HepG2 (cell line): Measurements from ENCODE around the gene B4GALT3. TPM values are rescaled to one million over a fixed set of nuclear protein-coding genes. Genes with fewer than 3 reads are reported as not detected.

Source experiments
- BRF2 ChIP-seq: sonication (generic); formaldehyde crosslinking; IDR thresholded peaks from 2 replicates; pipeline ENCODE4 v1.8.1; 2022; ENCODE audit warnings: mild to moderate bottlenecking, missing genetic modification reagents
- EP300 ChIP-seq, 3 experiments: sonication (generic) in 1 of 3; formaldehyde crosslinking in 1 of 3; IDR thresholded peaks; 2 replicates each; pipeline versions ENCODE4 v1.5.1 to v1.6.1; 2011 to 2020; ENCODE audit warnings: low read depth in 2 of 3, low read length in 2 of 3, borderline replicate concordance in 1 of 3, improper control_type of control experiment in 1 of 3, mild to moderate bottlenecking in 1 of 3, missing genetic modification reagents in 1 of 3, moderate library complexity in 1 of 3
- ERF ChIP-seq: IDR thresholded peaks from 2 replicates; pipeline ENCODE4 v1.6.1; 2018; ENCODE audit warnings: missing biosample characterization, missing genetic modification reagents
- GTF3A ChIP-seq: sonication (generic); formaldehyde crosslinking; conservative IDR thresholded peaks from 2 replicates; pipeline ENCODE4 v1.4.0; 2020; ENCODE audit warnings: mild to moderate bottlenecking, missing genetic modification reagents
- HNF4G ChIP-seq, 2 experiments: sonication (generic) in 1 of 2; formaldehyde crosslinking in 1 of 2; IDR thresholded peaks; 2 replicates each; pipeline versions ENCODE4 v1.4.0 to v1.6.1; 2011 to 2020; ENCODE audit warnings: borderline replicate concordance in 2 of 2, low read depth in 2 of 2, mild to moderate bottlenecking in 2 of 2, low read length in 1 of 2, missing genetic modification reagents in 1 of 2, moderate library complexity in 1 of 2
- KDM2A ChIP-seq: sonication (generic); formaldehyde crosslinking; IDR thresholded peaks from 2 replicates; pipeline ENCODE4 v1.4.0; 2020; ENCODE audit warnings: low read depth, missing genetic modification reagents, borderline replicate concordance
- PCBP1 ChIP-seq: fragments of 200-400 bp; formaldehyde crosslinking; IDR thresholded peaks from 2 replicates; pipeline ENCODE4 v1.6.1; 2017; ENCODE audit warnings: mild to moderate bottlenecking, low read depth, low read length, borderline replicate concordance
- SIN3A ChIP-seq: IDR thresholded peaks from 2 replicates; pipeline ENCODE4 v1.6.1; 2011; ENCODE audit warnings: low read depth, mild to moderate bottlenecking, control low read depth, low read length, borderline replicate concordance
- SIX4 ChIP-seq: sonication (generic); formaldehyde crosslinking; IDR thresholded peaks from 2 replicates; pipeline ENCODE4 v1.4.0; 2020; ENCODE audit warnings: missing genetic modification reagents
- SOX5 ChIP-seq: IDR thresholded peaks from 2 replicates; pipeline ENCODE4 v1.6.1; 2016; ENCODE audit warnings: borderline replicate concordance
- THYN1 ChIP-seq: sonication (generic); formaldehyde crosslinking; IDR thresholded peaks from 2 replicates; pipeline ENCODE4 v1.8.1; 2023; ENCODE audit warnings: low read depth, mild to moderate bottlenecking, moderate library complexity, missing genetic modification reagents, borderline replicate concordance
- ZBTB20 ChIP-seq: sonication (generic); formaldehyde crosslinking; IDR thresholded peaks from 2 replicates; pipeline ENCODE4 v1.8.1; 2023; ENCODE audit warnings: missing genetic modification reagents, low read depth, mild to moderate bottlenecking, borderline replicate concordance
- ZNF367 ChIP-seq: sonication (generic); formaldehyde crosslinking; IDR thresholded peaks from 2 replicates; pipeline ENCODE4 v1.4.0; 2020; ENCODE audit warnings: missing genetic modification reagents, borderline replicate concordance
- ZNF605 ChIP-seq: sonication (generic); formaldehyde crosslinking; IDR thresholded peaks from 2 replicates; pipeline ENCODE4 v1.8.0; 2022; ENCODE audit warnings: mild to moderate bottlenecking, missing genetic modification reagents
- ZNF609 ChIP-seq: sonication (generic); formaldehyde crosslinking; IDR thresholded peaks from 2 replicates; pipeline ENCODE4 v1.4.0; 2020; ENCODE audit warnings: mild to moderate bottlenecking, missing genetic modification reagents, borderline replicate concordance
- ZNF709 ChIP-seq: sonication (generic); formaldehyde crosslinking; IDR thresholded peaks from 2 replicates; pipeline ENCODE4 v1.5.0; 2020; ENCODE audit warnings: mild to moderate bottlenecking, missing genetic modification reagents
- polyA plus RNA-seq, 8 experiments: library from polyadenylated mRNA; depleted of rRNA in 3 of 8; stranded (reverse) in 7 of 8; unstranded in 1 of 8; fragments of >200 nt; fragmentation: Illumina TruSeq in 4 of 8; extraction: Trizol in 4 of 8; gene quantifications; 2 replicates each; pipeline versions ENCODE4 v1.2.1 to v1.2.3, GENCODE V29; 2011 to 2016; ENCODE audit warnings: low read depth in 4 of 8, missing spikeins in 1 of 8, mixed read lengths in 1 of 8; ENCODE audit not compliant: insufficient read depth in 1 of 8
- total RNA-seq, 5 experiments: library from RNA; depleted of rRNA; stranded (reverse); fragments of >200 nt; fragmentation: Illumina TruSeq; extraction: Trizol; gene quantifications; 2 replicates each; pipeline ENCODE4 v1.2.3, GENCODE V29; 2016; ENCODE audit warnings: low read depth in 1 of 5
- TF ChIP-seq, protein P1 (sequence below): sonication (generic); formaldehyde crosslinking; IDR thresholded peaks from 2 replicates; pipeline ENCODE4 v1.8.1; 2022; ENCODE audit warnings: low read depth, mild to moderate bottlenecking, missing genetic modification reagents

B4GALT3 gene
- total and polyA plus RNA-seq, 2 of the 13 experiments (the other 11 are each of a cell fraction or from before 2014, with no cell fraction given) = 35.6 to 40.4 TPM

- peak; percentile 27; the same call in 1 of the 2 replicates for TF ChIP-seq KDM2A
- TF ChIP-seq SIX4 (CRISPR knock-in tag) = peak; percentile 88
- TF ChIP-seq HNF4G (IDR thresholded peaks at IDR 0.05; ENCODE audit: borderline replicate concordance, low read depth, low read length) = peak; percentile 98
- peak; percentile 85 for TF ChIP-seq HNF4G (CRISPR knock-in tag; IDR thresholded peaks at IDR 0.05; ENCODE audit: borderline replicate concordance, low read depth)
- TF ChIP-seq SOX5 (CRISPR knock-in tag) = peak; percentile 83
- peak; percentile 76; the same call in 1 of the 2 replicates for TF ChIP-seq SIN3A
- TF ChIP-seq, protein P1, sequence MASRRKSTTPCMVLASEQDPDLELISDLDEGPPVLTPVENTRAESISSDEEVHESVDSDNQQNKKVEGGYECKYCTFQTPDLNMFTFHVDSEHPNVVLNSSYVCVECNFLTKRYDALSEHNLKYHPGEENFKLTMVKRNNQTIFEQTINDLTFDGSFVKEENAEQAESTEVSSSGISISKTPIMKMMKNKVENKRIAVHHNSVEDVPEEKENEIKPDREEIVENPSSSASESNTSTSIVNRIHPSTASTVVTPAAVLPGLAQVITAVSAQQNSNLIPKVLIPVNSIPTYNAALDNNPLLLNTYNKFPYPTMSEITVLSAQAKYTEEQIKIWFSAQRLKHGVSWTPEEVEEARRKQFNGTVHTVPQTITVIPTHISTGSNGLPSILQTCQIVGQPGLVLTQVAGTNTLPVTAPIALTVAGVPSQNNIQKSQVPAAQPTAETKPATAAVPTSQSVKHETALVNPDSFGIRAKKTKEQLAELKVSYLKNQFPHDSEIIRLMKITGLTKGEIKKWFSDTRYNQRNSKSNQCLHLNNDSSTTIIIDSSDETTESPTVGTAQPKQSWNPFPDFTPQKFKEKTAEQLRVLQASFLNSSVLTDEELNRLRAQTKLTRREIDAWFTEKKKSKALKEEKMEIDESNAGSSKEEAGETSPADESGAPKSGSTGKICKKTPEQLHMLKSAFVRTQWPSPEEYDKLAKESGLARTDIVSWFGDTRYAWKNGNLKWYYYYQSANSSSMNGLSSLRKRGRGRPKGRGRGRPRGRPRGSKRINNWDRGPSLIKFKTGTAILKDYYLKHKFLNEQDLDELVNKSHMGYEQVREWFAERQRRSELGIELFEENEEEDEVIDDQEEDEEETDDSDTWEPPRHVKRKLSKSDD (CRISPR knock-in tag) = 0 out of 2 replicates have a peak, but pooled peaks have one; percentile 22
- peak; percentile 92 for TF ChIP-seq ZNF609
- no peak for TF ChIP-seq ZNF367 (CRISPR knock-in tag)
- TF ChIP-seq ZNF709 (CRISPR knock-in tag) = peak; percentile 33; the same call in 1 of the 2 replicates
- 0 out of 2 replicates have a peak, but pooled peaks have one; percentile 23 for TF ChIP-seq PCBP1
- 0 out of 2 replicates have a peak, but pooled peaks have one; percentile 28 for TF ChIP-seq ERF (CRISPR knock-in tag)
- peak; percentile 81; the same call in 1 of the 2 replicates for TF ChIP-seq ZNF605 (CRISPR knock-in tag)
- no peak for TF ChIP-seq GTF3A
- 0 out of 2 replicates have a peak, but pooled peaks have one; percentile 2 for TF ChIP-seq THYN1 (CRISPR knock-in tag)
- peak; percentile 88 to 99; a peak in 3 of 4 replicates for TF ChIP-seq EP300 (IDR thresholded peaks at IDR 0.05; ENCODE audit: low read depth in 2 of 2, low read length in 2 of 2)
- TF ChIP-seq EP300 (CRISPR knock-in tag; IDR thresholded peaks at IDR 0.05; ENCODE audit: borderline replicate concordance) = peak; percentile 96
- TF ChIP-seq BRF2 (CRISPR knock-in tag) = 0 out of 2 replicates have a peak, but pooled peaks have one; percentile 8
- peak; percentile 60; the same call in 1 of the 2 replicates for TF ChIP-seq ZBTB20 (CRISPR knock-in tag)
These were observed 46.7 kb upstream of the B4GALT3 start (continued) for GRCh38 chr1:161223805-161224694.
